Inferior parietal cortex (tissue), 1 donor: Measurements from ENCODE around the gene FUT7.
"Not testable (repeated sequence)": the region's sequence is repeated elsewhere in the genome, so short reads cannot be mapped to it uniquely, and the experiment has no call there.

Experiments
- DNase-seq: peaks from one replicate; pipeline ENCODE4 v3.0.0-alpha.2; 2016; ENCODE audit errors: extremely low spot score

FUT7 gene

GRCh38 chr9:137033481-137033880, 1.6 kb upstream of the FUT7 start:
- DNase-seq, result not testable (repeated sequence)

- no peak for DNase-seq
Measured at GRCh38 chr9:137032858-137033257, 970 bp upstream of the FUT7 start.

GRCh38 chr9:137030538-137031527, 1.1 kb downstream of the FUT7 start:
- no peak for DNase-seq

GRCh38 chr9:137030006-137030405, 1.9 kb downstream of the FUT7 start:
- no peak for DNase-seq

- no peak for DNase-seq
Measured at GRCh38 chr9:137029058-137029936, 2.6 kb downstream of the FUT7 start.

GRCh38 chr9:137028263-137029057, 3.4 kb downstream of the FUT7 start:
- DNase-seq, result no peak

- no peak for DNase-seq
Measured at GRCh38 chr9:137027369-137028262, 4.3 kb downstream of the FUT7 start, which contains the start of gene ABCA2. Gene ABCA2 (minus strand): TSS chr9:137028237. CDS start chr9:137028140, 97 bp downstream.

GRCh38 chr9:137026828-137027227, 5.1 kb downstream of the FUT7 start:
- DNase-seq, result no peak

GRCh38 chr9:137026384-137026783, 5.5 kb downstream of the FUT7 start:
- DNase-seq, result no peak

GRCh38 chr9:137025517-137025966, 6.3 kb downstream of the FUT7 start:
- DNase-seq, result peak; percentile 87

- no peak for DNase-seq
Measured at GRCh38 chr9:137023583-137023991, 8.3 kb downstream of the FUT7 start.

- no peak for DNase-seq
Measured at GRCh38 chr9:137023157-137023556, 8.7 kb downstream of the FUT7 start.

- no peak for DNase-seq
Measured at GRCh38 chr9:137022662-137023008, 9.3 kb downstream of the FUT7 start.

GRCh38 chr9:137021979-137022661, 9.8 kb downstream of the FUT7 start:
- peak; percentile 72 for DNase-seq

GRCh38 chr9:137021568-137021978, 10.3 kb downstream of the FUT7 start:
- no peak for DNase-seq

GRCh38 chr9:137020771-137021567, 10.9 kb downstream of the FUT7 start:
- no peak for DNase-seq

GRCh38 chr9:137019891-137020683, 11.8 kb downstream of the FUT7 start:
- DNase-seq, result no peak
